Tibial nerve (tissue), 4 donors: ENCODE measurements around the gene CCDC9. TPM values are rescaled to one million over a fixed set of nuclear protein-coding genes. Genes with fewer than 3 reads are reported as not detected.
A peak's percentile ranks its signal among the peaks of the same experiment; 100 is the strongest.

Experiments used
- DNase-seq, 2 donors: peaks; one replicate each; pipeline ENCODE4 v3.0.0-alpha.2; 2019; ENCODE audit warnings: low spot score in 2 of 2
- H3K27ac ChIP-seq, 4 donors: fragments of 200-600 bp; sonication (generic) in 3 of 4; one replicate each; pipeline ENCODE4 v1.5.1; 2017 to 2019; ENCODE audit warnings: mild to moderate bottlenecking in 1 of 4
- H3K27me3 ChIP-seq, 2 donors: fragments of 200-600 bp; sonication (generic) in 1 of 2; one replicate each; pipeline versions ENCODE4 v1.5.1 to v1.6.0; 2017 to 2019
- H3K36me3 ChIP-seq, 3 donors: fragments of 200-600 bp; sonication (generic); one replicate each; pipeline ENCODE4 v1.5.1; 2018 to 2019
- H3K4me1 ChIP-seq, 4 donors: fragments of 200-600 bp; sonication (generic) in 3 of 4; one replicate each; pipeline ENCODE4 v1.5.1; 2017 to 2019
- H3K4me3 ChIP-seq, 4 donors: fragments of 200-600 bp; sonication (generic) in 3 of 4; one replicate each; pipeline ENCODE4 v1.5.1; 2017 to 2019; ENCODE audit warnings: mild to moderate bottlenecking in 1 of 4, moderate library complexity in 1 of 4
- H3K9me3 ChIP-seq, 4 donors: fragments of 200-600 bp; sonication (generic) in 3 of 4; one replicate each; pipeline ENCODE4 v1.5.1; 2017 to 2019
- CTCF ChIP-seq, 5 experiments: fragments of 200-600 bp in 3 of 5; fragments of 450-650 bp in 2 of 5; sonication (generic) in 3 of 5; IDR thresholded peaks; one replicate each; pipeline ENCODE4 v1.5.1; 2016 to 2019; ENCODE audit warnings: antibody characterized with exemption in 5 of 5, mild to moderate bottlenecking in 3 of 5, moderate library complexity in 2 of 5
- EP300 ChIP-seq, 2 donors: sonication (generic); formaldehyde crosslinking; IDR thresholded peaks; one replicate each; pipeline ENCODE4 v1.6.1; 2017; ENCODE audit warnings: antibody characterized with exemption in 2 of 2, mild to moderate bottlenecking in 1 of 2
- POLR2A ChIP-seq, 2 donors: fragments of 450-650 bp; IDR thresholded peaks; one replicate each; pipeline ENCODE4 v1.6.1; 2017; ENCODE audit warnings: antibody characterized with exemption in 2 of 2, mild to moderate bottlenecking in 2 of 2, moderate library complexity in 2 of 2
- WGBS, 2 donors: methylation state at CpG; one replicate each; pipeline ENCODE4 v1.1.5; 2018; 5-methylcytosine and 5-hydroxymethylcytosine counted together
- total RNA-seq, 4 donors: library from RNA; depleted of rRNA; stranded (reverse); fragments of >200 nt; gene quantifications; one replicate each; pipeline ENCODE4 v1.1.0, GENCODE V29; 2016

Gene CCDC9
- 10 to 100 TPM; 23.8 to 39.0 (median 32.7) TPM for total RNA-seq

GRCh38 chr19:47255879-47256692 is at the start of gene CCDC9:
Gene CCDC9 (plus strand): TSS chr19:47256525. CDS start chr19:47258401, 1,876 bp downstream.
- peak within 1 kb of the TSS; percentile 45 to 78 (median 64) for H3K4me3 ChIP-seq
- no peaks in the 10 kb centered on the region for H3K9me3 ChIP-seq
- TF ChIP-seq CTCF (IDR thresholded peaks at IDR 0.05) (peak in 2 of 5 experiments; percentile 42 to 50), POLR2A (IDR thresholded peaks at IDR 0.05) (peak; percentile 81 to 86), EP300 (IDR thresholded peaks at IDR 0.05) (peak; percentile 97 to 98)
- H3K27me3 ChIP-seq, result no peaks in the 10 kb centered on the region
- peaks cover 0 to 44% (median 20%) of the 10 kb centered on the region in 4 donors for H3K4me1 ChIP-seq
- DNase-seq, result peak; percentile 92 to 94
- peak within 1 kb of the TSS; percentile 77 to 98 (median 90) for H3K27ac ChIP-seq
- WGBS, 2 donors, result 20% methylated on average over 55 to 59 of the region's 60 CpGs
- H3K36me3 ChIP-seq, result peaks cover 0 to 30% (median 16%) of the 10 kb centered on the region in 3 donors

GRCh38 chr19:47209319-47210179 is 46.8 kb upstream of the CCDC9 start:
- Histone ChIP-seq H3K9me3 (no peaks in the 10 kb centered on the region), H3K27me3 (no peaks in the 10 kb centered on the region), H3K27ac (no peak overlapping the region), H3K4me3 (no peak overlapping the region), H3K4me1 (peaks cover 0 to 9% (median 0%) of the 10 kb centered on the region in 4 donors), H3K36me3 (peaks cover 0 to 46% (median 6%) of the 10 kb centered on the region in 3 donors)
- TF ChIP-seq CTCF (IDR thresholded peaks at IDR 0.05) (no peak), EP300 (IDR thresholded peaks at IDR 0.05) (no peak), POLR2A (IDR thresholded peaks at IDR 0.05) (no peak)
- 77 to 79% methylated on average over 13 of the region's 13 CpGs for WGBS, 2 donors
- DNase-seq, result no peak

GRCh38 chr19:47210180-47210490 is 46.2 kb upstream of the CCDC9 start:
- Histone ChIP-seq H3K36me3 (peaks cover 0 to 41% (median 6%) of the 10 kb centered on the region in 3 donors), H3K9me3 (no peaks in the 10 kb centered on the region), H3K4me3 (no peak overlapping the region), H3K27me3 (no peaks in the 10 kb centered on the region), H3K27ac (peak overlapping the region in 2 of 4 donors; percentile 30 to 65), H3K4me1 (peaks cover 0 to 9% (median 0%) of the 10 kb centered on the region in 4 donors)
- TF ChIP-seq POLR2A (IDR thresholded peaks at IDR 0.05) (no peak), EP300 (IDR thresholded peaks at IDR 0.05) (no peak), CTCF (IDR thresholded peaks at IDR 0.05) (no peak)
- no peak for DNase-seq

- TF ChIP-seq POLR2A (IDR thresholded peaks at IDR 0.05), result no peak
- peak; percentile 81 to 90 (median 83) for TF ChIP-seq CTCF (IDR thresholded peaks at IDR 0.05)
- TF ChIP-seq EP300 (IDR thresholded peaks at IDR 0.05), result peak in 1 of 2 donors; percentile 37
- Histone ChIP-seq H3K9me3 (no peaks in the 10 kb centered on the region), H3K4me1 (peaks cover 0 to 9% (median 0%) of the 10 kb centered on the region in 4 donors), H3K4me3 (no peak overlapping the region), H3K36me3 (peaks cover 0 to 34% (median 6%) of the 10 kb centered on the region in 3 donors), H3K27ac (peak overlapping the region in 2 of 4 donors; percentile 53 to 65), H3K27me3 (no peaks in the 10 kb centered on the region)
- DNase-seq, result peak; percentile 85 to 99
- 32% methylated on average over 19 of the region's 19 CpGs for WGBS, 2 donors
These were observed 45.5 kb upstream of the CCDC9 start for GRCh38 chr19:47210689-47211316.
